ENCODE data around the gene TLCD1. TPM values are rescaled to one million over a fixed set of nuclear protein-coding genes. Genes with fewer than 3 reads are reported as not detected.
A peak's percentile ranks its signal among the peaks of the same experiment; 100 is the strongest.

The TLCD1 gene
- total RNA-seq, 4 donors from 2014 or later = 0.46 to 0.82 (median 0.75) TPM; not detected in 1

DNA sequence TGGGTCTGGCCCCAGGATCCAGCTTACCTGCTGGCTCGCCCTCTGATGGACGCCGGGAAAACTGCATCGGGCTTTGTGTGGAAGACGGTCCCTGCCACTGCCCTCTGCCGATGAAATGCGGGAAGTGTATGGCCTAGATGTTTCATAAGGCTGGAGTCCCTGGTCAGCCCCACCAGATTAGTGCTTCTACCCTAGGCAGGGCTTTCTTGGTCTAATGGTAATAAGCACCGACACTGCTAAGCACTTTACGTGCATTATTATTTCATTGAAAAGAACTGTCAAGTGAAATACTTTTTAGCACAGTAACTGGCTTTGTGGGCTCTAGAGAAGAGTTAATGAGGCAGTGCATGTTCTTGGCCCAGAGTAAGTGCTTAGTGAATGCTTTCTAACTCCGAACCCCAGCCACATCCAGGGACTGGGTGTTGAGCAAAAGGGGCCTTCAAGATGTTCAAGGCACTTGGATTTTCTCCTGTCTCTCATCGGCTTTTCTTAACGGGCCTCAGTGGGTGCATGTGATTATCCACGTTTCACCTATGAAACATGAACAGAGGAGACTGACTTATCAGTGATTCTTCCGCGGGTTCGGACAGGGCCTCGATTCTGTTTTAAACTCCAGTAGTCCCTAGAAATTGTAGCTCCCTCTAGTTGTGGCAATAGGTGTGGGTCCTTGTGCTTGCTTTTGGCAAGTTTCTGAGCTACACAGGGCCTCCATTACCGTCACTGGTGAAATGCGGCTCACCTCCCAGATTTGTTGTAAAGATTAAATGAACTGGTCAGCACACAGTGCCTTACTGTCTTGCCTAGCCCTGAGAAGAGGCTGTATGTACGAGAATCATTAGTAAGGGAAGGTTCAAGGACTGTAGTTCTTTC lies 24.4 kb upstream of the TLCD1 start:
- in situ Hi-C loops (cut with MboI; ENCODE audit: low sequenced_read_pairs in 4 of 4) (loop anchor here in 1 of 4 donors (25.0 kb wide), 1 partner anchor 112 kb away; the partner anchor contains the start of gene ERAL1), intact Hi-C loops (cut with DNase I; ENCODE audit: low total_unique reads) (loop anchor here (1.0 kb wide), 1 partner anchor 24 kb away; the partner anchor contains the start of gene TLCD1)
- peak; percentile 84 to 90 for DNase-seq

DNA sequence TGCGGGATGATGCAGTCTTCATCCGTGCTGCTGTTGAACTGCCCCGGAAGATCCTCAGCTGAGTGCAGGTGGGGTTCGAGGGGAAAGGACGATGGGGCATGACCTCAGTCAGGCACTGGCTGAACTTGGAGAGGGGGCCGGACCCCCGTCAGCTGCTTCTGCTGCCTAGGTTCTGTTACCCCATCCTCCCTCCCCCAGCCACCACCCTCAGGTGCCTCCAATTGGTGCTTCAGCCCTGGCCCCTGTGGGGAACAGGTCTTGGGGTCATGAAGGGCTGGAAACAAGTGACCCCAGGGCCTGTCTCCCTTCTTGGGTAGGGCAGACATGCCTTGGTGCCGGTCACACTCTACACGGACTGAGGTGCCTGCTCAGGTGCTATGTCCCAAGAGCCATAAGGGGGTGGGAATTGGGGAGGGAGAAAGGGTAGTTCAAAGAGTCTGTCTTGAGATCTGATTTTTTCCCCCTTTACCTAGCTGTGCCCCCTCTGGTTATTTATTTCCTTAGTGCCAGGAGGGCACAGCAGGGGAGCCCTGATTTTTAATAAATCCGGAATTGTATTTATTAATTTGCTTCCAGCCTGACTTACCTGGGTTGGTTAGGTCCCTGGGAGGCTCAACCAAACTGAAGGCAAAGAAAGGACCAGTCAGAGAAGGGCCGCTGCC lies 23.6 kb upstream of the TLCD1 start:
- Histone ChIP-seq H3K4me1 (peaks cover 14 to 26% of the 10 kb centered on the region in 2 donors), H3K9me3 (no peaks in the 10 kb centered on the region), H3K27me3 (no peaks in the 10 kb centered on the region), H3K36me3 (no peaks in the 10 kb centered on the region), H3K4me3 (no peak overlapping the region), H3K27ac (no peak overlapping the region)
- ATAC-seq = no peak
- intact Hi-C loops (cut with DNase I; ENCODE audit: low total_unique reads) = loop anchor here (1.0 kb wide), 1 partner anchor 23 kb away; the partner anchor contains the start of gene TLCD1
- in situ Hi-C loops (cut with MboI; ENCODE audit: low sequenced_read_pairs in 4 of 4) = loop anchor here in 1 of 4 donors (25.0 kb wide), 1 partner anchor 113 kb away; the partner anchor contains the start of gene ERAL1
- no peak for TF ChIP-seq POLR2A (IDR thresholded peaks at IDR 0.05)
- TF ChIP-seq, protein P1, sequence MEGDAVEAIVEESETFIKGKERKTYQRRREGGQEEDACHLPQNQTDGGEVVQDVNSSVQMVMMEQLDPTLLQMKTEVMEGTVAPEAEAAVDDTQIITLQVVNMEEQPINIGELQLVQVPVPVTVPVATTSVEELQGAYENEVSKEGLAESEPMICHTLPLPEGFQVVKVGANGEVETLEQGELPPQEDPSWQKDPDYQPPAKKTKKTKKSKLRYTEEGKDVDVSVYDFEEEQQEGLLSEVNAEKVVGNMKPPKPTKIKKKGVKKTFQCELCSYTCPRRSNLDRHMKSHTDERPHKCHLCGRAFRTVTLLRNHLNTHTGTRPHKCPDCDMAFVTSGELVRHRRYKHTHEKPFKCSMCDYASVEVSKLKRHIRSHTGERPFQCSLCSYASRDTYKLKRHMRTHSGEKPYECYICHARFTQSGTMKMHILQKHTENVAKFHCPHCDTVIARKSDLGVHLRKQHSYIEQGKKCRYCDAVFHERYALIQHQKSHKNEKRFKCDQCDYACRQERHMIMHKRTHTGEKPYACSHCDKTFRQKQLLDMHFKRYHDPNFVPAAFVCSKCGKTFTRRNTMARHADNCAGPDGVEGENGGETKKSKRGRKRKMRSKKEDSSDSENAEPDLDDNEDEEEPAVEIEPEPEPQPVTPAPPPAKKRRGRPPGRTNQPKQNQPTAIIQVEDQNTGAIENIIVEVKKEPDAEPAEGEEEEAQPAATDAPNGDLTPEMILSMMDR (IDR thresholded peaks at IDR 0.05 in 4 of 5, conservative IDR thresholded peaks at IDR 0.05 in 1 of 5) = no peak
- DNase-seq = no peak

More for the DNA sequence above, 24.4 kb upstream of the TLCD1 start:
- Histone ChIP-seq H3K36me3 (no peaks in the 10 kb centered on the region), H3K27ac (no peak overlapping the region), H3K27me3 (no peaks in the 10 kb centered on the region), H3K4me1 (peaks cover 7 to 20% of the 10 kb centered on the region in 2 donors), H3K4me3 (no peak overlapping the region), H3K9me3 (no peaks in the 10 kb centered on the region)
- TF ChIP-seq, protein P1 (IDR thresholded peaks at IDR 0.05 in 4 of 5, conservative IDR thresholded peaks at IDR 0.05 in 1 of 5) = peak; percentile 93 to 100 (median 98)
- no peak for TF ChIP-seq POLR2A (IDR thresholded peaks at IDR 0.05)
- ATAC-seq = peak; percentile 81 to 93

DNA sequence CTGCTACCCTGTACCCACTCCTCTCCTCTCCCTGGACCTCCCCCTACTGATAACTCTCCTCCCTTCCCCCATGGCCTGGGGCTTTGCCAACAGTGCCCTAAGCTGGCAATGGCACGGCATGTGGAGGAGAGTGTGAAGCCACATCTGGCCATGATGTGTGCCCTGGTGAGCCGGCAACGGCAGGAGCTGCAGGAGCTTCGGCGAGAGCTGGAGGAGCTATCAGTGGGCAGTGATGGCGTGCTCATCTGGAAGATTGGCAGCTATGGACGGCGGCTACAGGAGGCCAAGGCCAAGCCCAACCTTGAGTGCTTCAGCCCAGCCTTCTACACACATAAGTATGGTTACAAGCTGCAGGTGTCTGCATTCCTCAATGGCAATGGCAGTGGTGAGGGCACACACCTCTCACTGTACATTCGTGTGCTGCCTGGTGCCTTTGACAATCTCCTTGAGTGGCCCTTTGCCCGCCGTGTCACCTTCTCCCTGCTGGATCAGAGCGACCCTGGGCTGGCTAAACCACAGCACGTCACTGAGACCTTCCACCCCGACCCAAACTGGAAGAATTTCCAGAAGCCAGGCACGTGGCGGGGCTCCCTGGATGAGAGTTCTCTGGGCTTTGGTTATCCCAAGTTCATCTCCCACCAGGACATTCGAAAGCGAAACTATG lies 23.0 kb upstream of the TLCD1 start:
- Histone ChIP-seq H3K4me1 (peaks cover 20 to 29% of the 10 kb centered on the region in 2 donors), H3K27ac (no peak overlapping the region), H3K36me3 (no peaks in the 10 kb centered on the region), H3K9me3 (no peaks in the 10 kb centered on the region), H3K27me3 (no peaks in the 10 kb centered on the region), H3K4me3 (no peak overlapping the region)
- no peak for ATAC-seq
- intact Hi-C loops (cut with DNase I; ENCODE audit: low total_unique reads) (no loop called here), in situ Hi-C loops (cut with MboI; ENCODE audit: low sequenced_read_pairs in 4 of 4) (no loop called here)
- TF ChIP-seq, protein P1 (IDR thresholded peaks at IDR 0.05 in 4 of 5, conservative IDR thresholded peaks at IDR 0.05 in 1 of 5) = no peak
- no peak for TF ChIP-seq POLR2A (IDR thresholded peaks at IDR 0.05)
- no peak for DNase-seq

DNA sequence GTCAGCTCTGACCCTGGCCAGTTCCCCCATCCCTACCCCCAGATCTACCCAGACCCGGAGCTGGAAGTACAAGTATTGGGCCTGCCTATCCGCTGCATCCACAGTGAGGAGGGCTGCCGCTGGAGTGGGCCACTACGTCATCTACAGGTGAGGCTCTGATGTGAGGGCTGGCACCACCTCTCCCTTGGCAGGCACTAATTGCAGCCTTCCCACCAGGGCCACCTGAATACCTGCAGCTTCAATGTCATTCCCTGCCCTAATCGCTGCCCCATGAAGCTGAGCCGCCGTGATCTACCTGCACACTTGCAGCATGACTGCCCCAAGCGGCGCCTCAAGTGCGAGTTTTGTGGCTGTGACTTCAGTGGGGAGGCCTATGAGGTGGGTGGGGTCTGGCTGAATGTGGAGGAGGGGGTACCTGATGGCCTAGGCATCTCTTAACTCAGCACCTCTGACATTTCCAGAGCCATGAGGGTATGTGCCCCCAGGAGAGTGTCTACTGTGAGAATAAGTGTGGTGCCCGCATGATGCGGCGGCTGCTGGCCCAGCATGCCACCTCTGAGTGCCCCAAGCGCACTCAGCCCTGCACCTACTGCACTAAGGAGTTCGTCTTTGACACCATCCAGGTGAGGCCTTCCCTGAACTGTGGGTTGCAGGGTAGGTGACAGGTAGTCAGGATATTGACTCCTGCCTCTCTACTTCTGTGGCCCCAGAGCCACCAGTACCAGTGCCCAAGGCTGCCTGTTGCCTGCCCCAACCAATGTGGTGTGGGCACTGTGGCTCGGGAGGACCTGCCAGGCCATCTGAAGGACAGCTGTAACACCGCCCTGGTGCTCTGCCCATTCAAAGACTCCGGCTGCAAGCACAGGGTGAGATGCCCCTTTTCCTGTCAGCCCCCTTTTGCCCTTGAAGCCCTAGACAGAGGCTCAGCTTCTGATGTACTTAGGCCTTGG lies 22.0 kb upstream of the TLCD1 start:
- H3K4me1 ChIP-seq = peaks cover 25 to 29% of the 10 kb centered on the region in 2 donors
- DNase-seq (no peak), ATAC-seq (no peak)
- H3K36me3 ChIP-seq = no peaks in the 10 kb centered on the region
- no peaks in the 10 kb centered on the region for H3K27me3 ChIP-seq
- in situ Hi-C loops (cut with MboI; ENCODE audit: low sequenced_read_pairs in 4 of 4) (no loop called here), intact Hi-C loops (cut with DNase I; ENCODE audit: low total_unique reads) (no loop called here)
- H3K9me3 ChIP-seq = no peaks in the 10 kb centered on the region
- TF ChIP-seq POLR2A (IDR thresholded peaks at IDR 0.05) = no peak
- TF ChIP-seq, protein P1 (IDR thresholded peaks at IDR 0.05 in 4 of 5, conservative IDR thresholded peaks at IDR 0.05 in 1 of 5) = no peak
- H3K27ac ChIP-seq = no peak overlapping the region
- H3K4me3 ChIP-seq = no peak overlapping the region

Measured in gastrocnemius medialis (tissue), 4 donors.